Muscle of back (tissue), 11 donors: ENCODE data around the gene C16orf78. TPM values are rescaled to one million over a fixed set of nuclear protein-coding genes. Genes with fewer than 3 reads are reported as not detected.
A peak's percentile ranks its signal among the peaks of the same experiment; 100 is the strongest.
"Not testable (repeated sequence)": the region's sequence is repeated elsewhere in the genome, so short reads cannot be mapped to it uniquely, and the experiment has no call there.

Experiments
- DNase-seq, 3 donors: peaks; one replicate each; pipeline versions ENCODE4 v3.0.0 to v3.0.0-alpha.2; 2013
- polyA plus RNA-seq, 10 donors: library from polyadenylated mRNA; unstranded; fragments of 120-200 nt; gene quantifications; one replicate each; pipeline ENCODE4 v1.2.1, GENCODE V29; 2013; ENCODE audit not compliant: insufficient read length in 10 of 10

Gene C16orf78
- polyA plus RNA-seq, 10 donors: not detected

DNA sequence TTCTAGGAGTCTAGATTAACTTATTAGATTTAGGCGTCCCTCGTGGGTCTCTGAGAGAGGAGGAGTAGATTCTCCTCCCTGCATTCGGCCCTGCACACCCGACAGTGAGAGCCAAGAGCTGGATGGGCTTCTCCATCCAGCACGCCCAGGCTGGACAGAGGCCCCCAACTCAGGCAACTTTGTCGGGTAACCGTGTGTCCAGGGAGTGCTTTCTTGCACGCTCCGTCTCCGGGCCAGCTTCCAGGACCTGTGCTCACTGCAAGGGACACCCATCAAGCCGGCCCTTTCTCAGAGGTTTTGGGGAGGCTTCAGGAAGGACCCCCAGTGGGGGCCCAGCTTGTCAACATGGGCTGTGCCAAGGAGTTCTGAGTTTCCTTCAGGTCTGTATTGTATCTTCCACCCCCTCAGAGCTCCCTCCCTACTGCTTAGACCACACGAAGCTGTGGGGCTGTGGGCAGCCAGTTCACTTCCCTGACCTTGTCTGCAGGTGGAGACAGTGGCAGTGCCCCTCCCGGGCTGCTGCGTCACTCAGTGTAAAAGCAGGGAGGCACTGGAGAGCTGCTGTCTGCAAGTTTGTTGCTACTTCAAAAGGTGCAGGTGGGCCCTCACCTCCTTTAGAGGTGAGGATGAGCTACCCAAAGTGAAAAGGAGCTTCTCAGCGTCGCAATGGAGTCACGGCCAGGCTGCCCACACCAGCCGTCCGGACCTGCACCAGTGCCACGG, 24.0 kb upstream of the C16orf78 start:
- DNase-seq: no peak

GRCh38 chr16:49350265-49351095, 23.1 kb upstream of the C16orf78 start:
- DNase-seq: peak; percentile 27 to 59 (median 54)

- DNase-seq: no peak
These were observed 22.5 kb upstream of the C16orf78 start for GRCh38 chr16:49351096-49351487.

GRCh38 chr16:49352892-49353291, 20.7 kb upstream of the C16orf78 start:
- DNase-seq: no peak

- peak in 2 of 3 donors; percentile 23 to 43 for DNase-seq
These were observed 19.9 kb upstream of the C16orf78 start for GRCh38 chr16:49353680-49354079.

- DNase-seq: no peak
These were observed 19.5 kb upstream of the C16orf78 start for GRCh38 chr16:49354101-49354500.

GRCh38 chr16:49354991-49355390, 18.6 kb upstream of the C16orf78 start:
- no peak for DNase-seq

- DNase-seq: no peak
These were observed 17.5 kb upstream of the C16orf78 start for GRCh38 chr16:49355933-49356665.

DNA sequence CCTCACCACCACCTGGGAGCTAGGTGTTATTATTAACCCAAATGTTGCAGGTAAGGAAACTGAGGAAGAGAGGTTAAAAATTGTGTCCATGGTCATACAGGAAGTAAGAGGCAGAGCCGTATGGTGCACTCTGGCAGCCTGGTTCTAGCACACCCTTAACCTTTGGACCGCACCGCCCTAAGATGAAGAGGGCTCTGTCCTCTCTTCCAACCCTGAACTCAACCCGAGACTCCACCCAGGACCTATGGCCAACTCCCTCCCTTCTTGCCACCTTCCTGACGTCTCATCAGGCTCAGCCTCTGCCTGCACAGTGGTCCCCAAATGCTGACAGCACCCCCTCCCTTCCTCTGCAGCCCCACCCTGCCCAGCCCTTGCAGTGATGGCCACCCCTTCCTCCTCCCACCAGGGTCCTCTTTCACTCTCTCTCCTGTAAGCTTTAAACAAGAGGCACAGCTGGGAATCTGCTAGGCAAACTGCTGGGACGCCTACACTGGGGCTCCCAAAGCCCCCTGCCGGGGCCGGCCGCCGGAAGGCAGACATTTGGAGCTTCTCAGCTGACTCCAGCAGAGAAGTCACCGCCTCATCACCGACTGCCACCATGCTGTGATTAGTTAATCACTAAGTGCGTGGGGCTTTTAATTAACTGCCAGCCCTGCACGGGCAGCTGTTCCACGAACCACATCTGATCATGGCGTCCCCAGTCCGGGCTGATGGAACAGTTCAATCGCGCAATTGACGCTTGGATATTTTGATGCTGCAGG, 16.7 kb upstream of the C16orf78 start:
- DNase-seq: no peak

DNA sequence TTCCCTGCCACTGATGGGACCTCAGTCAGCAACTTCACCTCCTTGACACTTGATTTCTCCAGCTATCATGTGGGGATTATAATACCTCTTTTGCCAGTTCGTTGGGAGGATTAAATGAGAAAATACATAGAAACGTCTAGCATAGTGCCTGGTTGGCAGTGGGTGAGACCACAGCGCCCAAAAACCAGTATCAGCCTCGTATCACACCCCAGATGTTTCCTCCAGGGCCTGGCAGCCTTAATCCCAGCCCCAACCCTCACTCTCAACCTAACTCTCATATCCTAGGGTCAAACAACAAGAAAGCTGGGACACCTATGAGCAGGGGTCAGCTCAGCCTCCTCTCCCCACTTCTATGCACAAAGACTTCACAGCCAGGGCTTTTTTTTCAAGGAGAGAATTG, 14.0 kb upstream of the C16orf78 start:
- DNase-seq: no peak

DNA sequence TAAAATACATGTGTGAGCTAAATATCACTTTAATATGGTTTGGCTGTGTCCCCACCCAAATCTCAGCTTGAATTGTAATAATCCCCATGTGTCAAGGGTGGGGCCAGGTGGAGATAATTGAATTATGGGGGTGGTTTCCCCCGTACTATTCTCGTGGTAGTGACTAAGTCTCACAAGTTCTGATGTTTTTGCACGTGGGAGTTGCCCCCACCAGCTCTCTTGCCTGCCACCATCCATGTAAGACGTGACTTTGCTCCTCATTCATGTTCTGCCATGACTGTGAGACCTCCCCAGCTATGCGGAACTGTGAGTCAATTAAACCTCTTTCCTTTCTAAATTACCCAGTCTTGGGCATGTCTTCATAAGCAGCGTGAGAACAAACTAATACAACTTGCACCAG, 11.9 kb upstream of the C16orf78 start:
- DNase-seq: not testable (repeated sequence)

DNA sequence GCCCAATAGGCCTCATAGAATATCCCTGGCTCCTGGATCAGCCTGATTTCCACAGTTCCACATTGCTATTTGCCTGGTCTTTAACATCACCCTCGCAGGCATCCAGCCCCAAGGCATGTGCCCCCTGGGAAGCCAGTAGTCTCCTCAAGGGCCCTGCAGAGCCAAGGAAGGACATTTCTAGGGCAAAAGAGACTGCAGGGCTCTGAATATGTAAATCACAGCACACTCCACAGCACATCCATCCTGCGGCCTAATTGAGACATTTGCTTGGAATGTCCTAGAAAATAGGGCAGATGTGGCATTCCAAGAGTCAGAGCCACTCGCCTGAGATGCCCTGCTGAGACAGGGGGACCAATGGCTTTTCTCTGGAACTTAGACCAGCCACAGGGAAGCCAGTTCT, 11.4 kb upstream of the C16orf78 start:
- no peak for DNase-seq

GRCh38 chr16:49365711-49366509, 7.7 kb upstream of the C16orf78 start:
- no peak for DNase-seq

GRCh38 chr16:49366669-49367068, 6.9 kb upstream of the C16orf78 start:
- peak in 2 of 3 donors; percentile 22 to 29 for DNase-seq

GRCh38 chr16:49369651-49370611, 3.7 kb upstream of the C16orf78 start:
- peak in 1 of 3 donors; percentile 22 for DNase-seq

DNA sequence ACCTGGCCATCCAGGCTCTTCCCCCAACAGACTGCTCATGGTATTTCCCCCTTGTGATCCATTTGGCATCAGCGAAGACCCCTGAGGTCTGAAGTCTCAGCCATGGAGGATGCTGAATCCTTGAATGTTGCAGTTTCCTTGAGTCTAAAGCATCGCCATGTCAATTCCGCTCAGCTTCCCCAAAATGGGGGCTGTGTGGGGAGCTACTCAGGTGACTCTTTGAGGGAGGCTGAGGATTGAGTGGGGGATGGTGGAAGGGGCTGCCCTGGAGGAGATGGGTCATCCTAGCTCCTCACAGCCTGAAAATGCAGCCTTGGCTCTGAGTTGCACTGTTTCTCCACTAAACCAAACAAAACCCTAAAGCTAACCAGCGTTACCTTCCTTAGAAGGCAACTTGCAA, 2.6 kb downstream of the C16orf78 start:
- no peak for DNase-seq

DNA sequence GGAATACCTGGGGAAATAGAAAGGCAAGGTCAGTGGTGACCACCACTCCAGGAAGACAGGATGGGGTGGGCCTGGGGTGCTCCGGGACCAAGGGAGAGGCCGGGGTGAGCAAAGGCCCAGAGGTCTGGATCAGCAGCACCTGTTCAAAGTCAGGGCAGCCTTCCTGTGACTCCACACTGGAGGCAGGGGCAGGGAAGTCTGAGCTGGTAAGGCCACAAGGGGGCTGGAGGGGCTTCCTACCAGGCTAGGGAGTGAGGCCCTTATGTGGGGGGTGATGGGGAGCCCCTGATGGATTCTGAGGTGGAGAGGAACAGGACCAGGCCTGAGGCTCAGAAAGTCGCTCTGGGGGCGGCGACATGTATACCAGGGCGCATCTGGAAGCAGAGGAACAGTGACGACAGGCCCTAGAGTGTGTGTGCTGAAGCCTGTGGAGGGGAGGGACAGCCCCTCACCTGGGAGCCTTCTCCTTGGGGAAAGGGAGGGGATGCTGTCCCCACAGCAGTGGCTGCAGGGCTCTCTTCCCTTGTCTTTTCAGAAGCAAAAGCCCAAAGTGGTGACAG, 3.7 kb downstream of the C16orf78 start:
- no peak for DNase-seq

DNA sequence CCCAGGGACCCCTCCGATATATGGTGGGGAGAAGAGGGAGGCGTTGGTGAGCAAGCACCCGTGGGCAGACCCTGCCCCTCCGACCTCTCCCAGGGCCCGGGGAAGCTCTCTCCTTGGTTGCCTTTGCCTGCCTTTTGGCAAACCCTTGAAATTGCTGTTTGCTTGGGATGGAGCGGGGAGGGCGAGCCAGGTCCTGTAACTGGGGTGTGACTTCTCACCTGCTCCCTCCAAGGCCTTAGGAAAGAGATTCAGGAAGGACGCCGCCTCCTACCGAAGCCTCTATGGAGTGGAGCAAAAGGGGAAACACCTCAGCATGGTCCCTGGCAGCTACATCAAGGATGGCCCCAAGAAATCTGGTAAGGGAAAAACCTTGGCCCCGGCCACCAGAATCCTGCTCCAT, 4.6 kb downstream of the C16orf78 start:
- no peak for DNase-seq

GRCh38 chr16:49378816-49379215, 5.2 kb downstream of the C16orf78 start:
- DNase-seq: no peak
